22Rv1 (cell line): ENCODE measurements around the gene PRKD2.

ENCODE experiments used
- H3K27ac ChIP-seq: fragments of 450-650 bp; 2 replicates; pipeline ENCODE4 v1.5.1; 2017
- ZFX ChIP-seq: fragments of 450-650 bp; IDR thresholded peaks from 2 replicates; pipeline ENCODE4 v1.6.1; 2017; ENCODE audit warnings: antibody characterized with exemption, borderline replicate concordance
- TF ChIP-seq, protein P1 (sequence below): fragments of 450-650 bp; IDR thresholded peaks from 2 replicates; pipeline ENCODE4 v1.5.1; 2017; ENCODE audit warnings: mild to moderate bottlenecking

Gene PRKD2

DNA sequence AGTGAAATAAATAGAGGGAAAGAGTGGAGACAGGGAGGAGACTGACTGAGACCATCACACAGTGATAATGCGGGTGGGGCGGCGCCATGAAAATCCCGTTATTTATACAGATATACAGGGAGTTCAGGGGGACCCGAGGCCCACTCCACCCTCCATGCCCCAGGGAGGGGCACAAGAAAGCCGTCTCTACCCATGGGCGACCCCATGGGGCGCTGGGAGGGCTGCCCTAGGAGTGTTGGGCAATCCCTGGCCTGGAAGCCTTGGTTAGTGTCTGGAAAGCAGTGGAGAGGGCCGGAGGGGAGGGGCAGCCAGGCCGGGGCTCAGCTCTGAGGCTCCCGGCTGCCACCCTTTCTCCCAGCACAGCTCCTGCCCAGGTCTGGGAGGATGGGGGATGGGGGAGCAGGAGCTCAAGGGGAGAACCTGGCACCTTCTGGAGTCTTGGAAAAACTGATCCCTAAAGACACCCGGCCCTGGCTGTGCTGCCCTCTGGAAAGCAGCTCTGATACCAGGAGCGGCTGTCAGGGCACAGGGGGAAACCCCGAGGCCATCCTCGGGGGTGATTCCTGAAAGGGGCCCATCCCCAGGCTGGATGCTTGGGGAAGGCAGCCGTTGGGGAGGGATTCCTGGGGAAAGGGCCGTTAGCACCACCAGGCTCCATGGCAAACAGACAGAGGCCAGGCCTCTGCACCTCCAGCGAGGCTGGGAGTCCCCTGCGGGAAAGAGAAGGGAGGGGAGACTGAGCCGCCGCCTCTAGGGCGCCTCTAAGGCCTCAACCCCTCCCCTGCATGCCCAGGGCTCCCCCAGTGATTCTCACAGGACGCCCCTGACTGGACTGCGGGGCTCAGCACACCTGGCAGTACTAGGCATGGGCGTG is 3.0 kb upstream of the PRKD2 start:
- TF ChIP-seq ZFX: no peak
- TF ChIP-seq, protein P1, sequence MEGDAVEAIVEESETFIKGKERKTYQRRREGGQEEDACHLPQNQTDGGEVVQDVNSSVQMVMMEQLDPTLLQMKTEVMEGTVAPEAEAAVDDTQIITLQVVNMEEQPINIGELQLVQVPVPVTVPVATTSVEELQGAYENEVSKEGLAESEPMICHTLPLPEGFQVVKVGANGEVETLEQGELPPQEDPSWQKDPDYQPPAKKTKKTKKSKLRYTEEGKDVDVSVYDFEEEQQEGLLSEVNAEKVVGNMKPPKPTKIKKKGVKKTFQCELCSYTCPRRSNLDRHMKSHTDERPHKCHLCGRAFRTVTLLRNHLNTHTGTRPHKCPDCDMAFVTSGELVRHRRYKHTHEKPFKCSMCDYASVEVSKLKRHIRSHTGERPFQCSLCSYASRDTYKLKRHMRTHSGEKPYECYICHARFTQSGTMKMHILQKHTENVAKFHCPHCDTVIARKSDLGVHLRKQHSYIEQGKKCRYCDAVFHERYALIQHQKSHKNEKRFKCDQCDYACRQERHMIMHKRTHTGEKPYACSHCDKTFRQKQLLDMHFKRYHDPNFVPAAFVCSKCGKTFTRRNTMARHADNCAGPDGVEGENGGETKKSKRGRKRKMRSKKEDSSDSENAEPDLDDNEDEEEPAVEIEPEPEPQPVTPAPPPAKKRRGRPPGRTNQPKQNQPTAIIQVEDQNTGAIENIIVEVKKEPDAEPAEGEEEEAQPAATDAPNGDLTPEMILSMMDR: no peak
- no peak overlapping the region for H3K27ac ChIP-seq

DNA sequence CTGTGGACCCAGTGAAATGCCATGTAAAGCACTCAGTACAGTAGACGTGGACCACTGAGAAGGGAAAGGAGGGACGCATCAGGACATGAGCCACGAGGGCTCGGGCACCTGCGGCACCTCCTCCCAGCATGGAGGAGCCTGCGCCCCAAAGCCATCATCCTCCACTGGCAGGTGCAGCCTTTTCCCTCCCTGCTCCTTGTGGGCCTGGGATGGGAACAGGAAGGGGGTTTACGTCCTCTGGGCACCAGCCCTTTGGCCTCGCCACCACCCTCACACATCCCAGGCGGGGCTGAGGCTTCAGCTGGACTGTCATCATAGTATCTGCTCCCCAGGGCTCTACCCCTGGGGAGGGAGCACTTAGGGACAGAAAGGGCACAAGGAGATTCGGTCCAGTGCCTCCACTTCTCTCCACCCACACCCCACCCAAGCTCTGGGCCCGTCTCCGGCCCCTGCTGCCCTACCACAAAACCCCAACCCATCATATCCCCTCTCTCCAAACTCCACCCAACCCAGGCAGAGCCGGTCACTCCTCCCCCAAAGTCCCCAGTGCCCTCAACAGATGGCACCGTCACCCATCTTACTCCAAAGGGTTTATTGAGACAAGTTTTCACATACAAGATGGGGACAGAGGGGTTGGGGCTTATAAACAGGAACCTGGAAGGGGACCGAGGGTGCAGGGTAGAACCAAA is 2.2 kb upstream of the PRKD2 start:
- TF ChIP-seq, protein P1: no peak
- no peak for TF ChIP-seq ZFX
- no peak overlapping the region; the same call in 1 of the 2 replicates for H3K27ac ChIP-seq

DNA sequence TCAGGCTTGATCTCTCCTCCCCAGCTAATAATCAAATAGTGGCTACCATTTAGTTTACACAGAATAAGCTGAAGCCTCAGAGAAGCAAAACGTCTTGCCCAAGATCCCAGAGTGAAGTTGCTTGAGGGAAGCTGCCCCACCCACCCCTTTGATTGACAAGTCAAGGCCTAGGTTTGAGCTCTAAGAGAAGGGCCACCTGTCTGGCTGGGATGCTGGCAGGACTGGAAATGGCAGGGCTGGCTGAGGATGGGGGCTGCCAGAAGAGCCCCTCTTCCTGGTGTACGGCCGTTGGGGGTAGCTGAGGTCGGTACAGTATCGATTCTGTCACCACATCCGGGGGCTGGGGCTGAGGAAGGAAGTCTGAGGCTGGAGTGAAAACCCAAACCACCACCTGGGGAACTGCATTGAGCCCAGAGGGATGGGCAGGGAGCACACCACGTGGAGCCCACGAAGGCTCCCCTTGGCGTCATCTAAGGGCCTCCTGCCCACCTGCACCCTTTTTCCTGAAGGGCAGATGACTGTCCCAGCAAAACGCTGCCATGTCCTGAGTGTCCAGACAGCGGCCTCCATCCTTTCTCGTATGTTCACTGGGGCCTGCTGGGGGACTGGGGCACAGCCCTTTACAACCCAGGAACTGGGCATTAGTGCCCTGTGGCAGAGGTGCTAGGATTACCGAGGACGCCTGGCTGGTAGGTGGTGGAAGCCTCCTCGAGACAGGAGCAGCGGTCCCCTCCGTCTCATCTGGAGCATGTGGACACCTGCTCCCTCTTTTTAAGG is 1.4 kb upstream of the PRKD2 start:
- TF ChIP-seq, protein P1: no peak
- TF ChIP-seq ZFX: no peak
- peak overlapping the region; percentile 51 for H3K27ac ChIP-seq

DNA sequence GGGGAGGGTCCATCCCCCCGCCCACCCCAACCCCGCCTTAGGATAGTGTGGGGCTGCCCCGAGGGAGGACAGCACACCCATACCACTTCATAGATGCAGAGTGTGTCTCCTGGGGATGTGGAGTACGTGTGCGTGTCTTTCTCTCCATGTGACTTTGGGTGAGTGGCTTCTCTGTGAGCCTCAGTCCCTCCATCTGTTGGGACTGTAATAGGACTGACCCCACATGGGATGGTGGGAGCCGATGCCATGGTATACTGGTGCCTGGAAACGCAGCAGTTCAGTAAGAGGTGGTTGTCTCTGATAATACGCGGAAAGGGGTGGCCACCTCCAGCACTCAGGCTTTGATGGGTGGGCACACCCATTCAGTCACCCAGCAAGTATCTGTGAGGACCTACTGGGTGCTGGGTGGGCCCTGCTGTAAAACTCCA is 816 bp upstream of the PRKD2 start:
- H3K27ac ChIP-seq: peak overlapping the region; percentile 51
- no peak for TF ChIP-seq ZFX
- TF ChIP-seq, protein P1: no peak

DNA sequence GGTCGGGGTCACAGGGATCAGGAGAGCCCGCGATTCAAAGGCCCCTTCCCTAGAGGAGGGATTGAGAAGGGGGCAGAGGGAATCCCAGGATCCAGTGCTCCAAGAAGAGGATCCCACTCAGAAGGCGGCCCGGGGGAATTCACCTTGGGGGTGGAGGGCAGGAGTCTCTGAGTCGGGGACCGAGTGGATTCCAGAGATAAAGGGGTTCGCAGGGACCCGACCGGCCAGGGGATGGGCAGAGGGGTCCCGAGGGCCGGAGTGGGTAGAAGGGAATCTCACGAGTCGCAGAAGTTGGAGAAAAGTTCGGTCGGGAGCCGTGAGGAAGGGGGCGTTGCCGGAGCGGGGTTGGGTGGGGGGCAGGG is 261 bp downstream of the PRKD2 start:
- TF ChIP-seq ZFX: no peak
- TF ChIP-seq, protein P1: no peak
- H3K27ac ChIP-seq: peak overlapping the region; percentile 51

DNA sequence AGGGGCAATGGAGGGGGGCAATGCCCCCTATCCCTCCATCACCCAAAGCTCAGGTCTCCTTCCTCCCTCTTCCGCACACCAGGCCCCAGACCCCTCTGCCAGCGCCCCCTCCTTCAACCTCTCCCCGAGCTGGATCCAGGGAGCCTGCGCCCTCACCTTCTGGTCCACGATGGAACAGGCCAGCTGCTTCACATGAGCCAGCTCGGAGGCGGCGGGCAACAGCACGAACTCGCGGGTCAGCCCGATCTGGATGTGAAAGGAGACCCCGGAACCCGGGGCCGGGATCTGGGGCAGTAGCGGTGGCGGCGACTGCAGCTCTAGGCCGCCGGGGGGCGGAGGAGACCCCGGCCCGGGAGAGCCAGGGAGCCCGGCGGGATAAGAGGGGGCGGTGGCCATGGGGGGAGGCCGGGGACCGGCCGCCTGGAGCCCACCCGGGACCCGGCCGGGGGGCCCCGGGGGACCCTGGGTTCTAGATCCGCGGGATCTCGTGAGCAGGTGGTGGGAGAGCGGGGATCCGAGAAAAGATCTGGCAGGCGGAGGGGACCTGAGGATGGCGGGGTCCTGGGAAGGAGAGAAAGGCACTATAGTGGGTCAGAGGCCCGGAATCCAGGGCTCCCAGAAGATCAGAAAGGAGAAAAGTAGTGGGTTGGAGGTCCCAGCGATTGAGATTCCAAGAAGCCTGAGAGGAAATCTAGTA is 791 bp downstream of the PRKD2 start:
- H3K27ac ChIP-seq: peak overlapping the region; percentile 51
- TF ChIP-seq ZFX: no peak
- TF ChIP-seq, protein P1: no peak
